Suppressor macrophage treated with lipopolysaccharide for 4 hours (primary cell): ENCODE data around the gene CLCNKB.
"Not testable (repeated sequence)": the region's sequence is repeated elsewhere in the genome, so short reads cannot be mapped to it uniquely, and the experiment has no call there.

Experiments used
- DNase-seq: peaks from one replicate; pipeline ENCODE4 v3.0.0-alpha.2; 2020

The CLCNKB gene

DNA sequence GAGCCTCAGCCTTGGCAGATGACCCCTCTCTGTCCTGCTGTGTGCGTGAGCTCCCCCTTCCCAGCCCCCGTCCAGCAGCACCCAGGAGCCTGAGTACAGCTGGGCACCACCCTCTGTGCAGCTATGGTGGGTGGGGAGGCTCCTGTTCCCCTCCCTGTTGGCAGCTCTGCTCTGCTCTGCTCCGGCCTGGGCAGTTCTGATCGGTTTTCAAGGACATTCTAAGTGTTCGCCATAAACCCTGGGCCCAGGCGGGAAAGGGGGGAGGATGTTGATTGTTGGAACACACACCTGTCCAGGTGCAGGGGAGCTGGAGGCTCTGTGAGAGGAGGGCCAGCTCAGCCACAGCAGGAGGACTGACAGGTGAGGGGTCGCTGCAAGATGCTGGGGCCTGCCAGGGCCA, at the start of gene CLCNKB:
Gene CLCNKB, plus strand, starts transcription at position 262 of the 400 bp plus-strand sequence. CDS start 711 bp downstream, outside the sequence.
- no peak for DNase-seq

DNA sequence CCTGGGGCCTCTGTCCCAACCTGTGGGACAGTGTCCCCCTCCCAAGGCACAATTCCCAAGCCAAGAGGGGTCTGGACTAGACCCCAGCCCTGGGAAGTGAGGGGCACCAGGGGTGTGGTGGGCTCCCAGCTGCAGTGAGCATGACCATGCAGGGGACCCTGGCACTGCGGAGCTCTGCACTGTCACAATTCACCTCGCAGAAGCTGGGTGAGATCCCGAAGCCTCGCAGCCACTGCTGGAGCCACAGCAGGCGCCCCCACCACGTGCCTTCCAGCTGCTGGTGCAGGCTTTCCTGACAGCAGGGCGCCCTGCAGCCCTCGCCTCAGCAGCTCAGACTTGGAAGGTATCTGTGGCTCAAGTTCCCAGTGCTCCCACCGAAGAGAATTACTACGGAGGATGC, 49.5 kb upstream of the CLCNKB start:
- DNase-seq, result no peak

GRCh38 chr1:15994590-15995351, 48.8 kb upstream of the CLCNKB start:
- DNase-seq, result peak; percentile 82

DNA sequence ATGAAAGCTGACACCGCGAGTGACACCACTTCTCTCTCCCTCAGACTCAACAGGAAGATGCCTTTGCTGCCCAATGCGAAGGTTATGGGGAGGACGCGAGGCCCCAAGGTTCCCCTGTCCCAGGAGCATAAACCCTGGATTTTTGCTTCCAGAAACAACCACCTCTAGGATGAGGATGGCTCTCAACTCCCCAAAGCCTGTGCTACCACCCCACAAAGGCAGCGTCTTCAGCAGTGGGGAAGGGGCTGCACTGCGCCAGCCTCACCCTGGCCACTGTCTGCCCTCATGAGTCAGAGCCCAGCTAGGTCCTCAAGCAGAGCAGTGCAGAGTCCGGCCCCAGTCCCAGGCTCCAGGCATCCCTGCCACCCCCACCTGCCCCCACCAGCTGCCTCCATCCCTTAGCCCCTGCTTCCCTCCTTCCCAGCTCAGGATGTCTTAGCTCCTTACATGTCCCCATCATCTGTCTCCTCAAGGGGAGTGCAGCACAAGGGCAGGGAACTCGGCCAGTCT, 46.5 kb upstream of the CLCNKB start:
- DNase-seq, result no peak

DNA sequence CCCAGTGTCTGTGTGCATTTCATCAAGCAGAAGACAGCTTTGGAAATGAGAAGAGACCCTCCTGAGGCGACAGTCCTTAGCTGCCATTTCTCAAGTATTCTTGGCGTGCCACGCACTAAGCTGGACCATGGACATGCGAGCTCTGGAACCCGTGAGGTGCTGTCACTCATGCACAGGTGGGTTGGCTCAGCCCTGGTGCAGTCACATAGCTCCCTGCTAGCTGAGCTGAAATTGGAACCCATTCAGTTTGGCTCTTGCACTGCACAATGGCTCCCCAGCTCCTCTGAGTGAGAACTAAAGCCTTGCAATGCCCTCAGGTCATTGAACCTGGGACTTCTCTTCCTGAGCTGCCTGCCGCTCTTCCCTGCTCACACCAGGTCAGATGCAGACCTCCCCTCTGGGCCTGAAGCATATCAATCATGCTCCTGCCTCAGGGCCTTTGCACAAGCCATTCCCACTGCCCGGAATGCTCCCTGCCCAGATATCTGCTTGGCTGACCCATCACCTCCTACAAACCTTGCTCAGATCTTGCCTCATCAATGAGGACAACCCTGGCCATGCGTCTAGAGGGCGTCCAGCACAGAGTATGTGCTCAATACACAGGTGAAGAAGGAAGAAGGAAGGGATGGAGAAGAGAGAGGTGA, 45.8 kb upstream of the CLCNKB start:
- no peak for DNase-seq

GRCh38 chr1:15998929-15999328, 44.7 kb upstream of the CLCNKB start:
- no peak for DNase-seq

DNA sequence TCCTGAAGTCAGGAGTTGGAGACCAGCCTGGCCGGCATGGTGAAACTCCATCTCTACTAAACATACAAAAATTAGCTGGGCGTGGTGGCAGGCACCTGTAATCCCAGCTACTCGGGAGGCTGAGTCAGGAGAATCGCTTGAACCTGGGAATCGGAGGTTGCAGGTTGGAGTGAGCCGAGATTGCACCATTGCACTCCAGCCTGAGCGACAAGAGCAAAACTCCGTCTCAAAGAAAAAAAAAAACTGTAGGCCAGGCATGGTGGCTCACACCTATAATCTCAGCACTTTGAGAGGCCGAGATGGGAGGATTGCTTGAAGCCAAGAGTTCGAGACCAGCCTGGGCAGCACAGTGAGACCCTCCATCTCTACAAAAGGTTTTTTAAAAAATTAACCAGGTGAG, 42.3 kb upstream of the CLCNKB start:
- not testable (repeated sequence) for DNase-seq

- DNase-seq, result no peak
These were observed 38.0 kb upstream of the CLCNKB start for GRCh38 chr1:16005597-16005996.

DNA sequence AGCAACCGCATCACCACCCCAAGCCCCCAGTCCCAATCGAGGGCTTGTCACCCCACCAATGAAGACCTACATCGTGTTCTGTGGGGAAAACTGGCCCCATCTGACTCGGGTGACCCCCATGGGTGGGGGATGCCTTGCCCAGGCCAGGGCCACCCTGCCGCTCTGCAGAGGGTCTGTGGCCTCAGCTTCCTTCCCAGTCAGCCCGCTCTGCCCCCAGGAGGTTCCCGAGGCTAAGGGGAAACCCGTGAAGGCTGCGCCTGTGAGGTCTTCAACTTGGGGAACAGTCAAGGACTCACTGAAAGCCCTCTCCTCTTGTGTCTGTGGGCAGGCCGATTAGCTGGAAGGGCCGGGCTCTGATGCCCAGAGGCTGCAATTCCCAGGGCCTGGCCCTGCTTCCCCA, 37.6 kb upstream of the CLCNKB start:
- DNase-seq, result no peak

DNA sequence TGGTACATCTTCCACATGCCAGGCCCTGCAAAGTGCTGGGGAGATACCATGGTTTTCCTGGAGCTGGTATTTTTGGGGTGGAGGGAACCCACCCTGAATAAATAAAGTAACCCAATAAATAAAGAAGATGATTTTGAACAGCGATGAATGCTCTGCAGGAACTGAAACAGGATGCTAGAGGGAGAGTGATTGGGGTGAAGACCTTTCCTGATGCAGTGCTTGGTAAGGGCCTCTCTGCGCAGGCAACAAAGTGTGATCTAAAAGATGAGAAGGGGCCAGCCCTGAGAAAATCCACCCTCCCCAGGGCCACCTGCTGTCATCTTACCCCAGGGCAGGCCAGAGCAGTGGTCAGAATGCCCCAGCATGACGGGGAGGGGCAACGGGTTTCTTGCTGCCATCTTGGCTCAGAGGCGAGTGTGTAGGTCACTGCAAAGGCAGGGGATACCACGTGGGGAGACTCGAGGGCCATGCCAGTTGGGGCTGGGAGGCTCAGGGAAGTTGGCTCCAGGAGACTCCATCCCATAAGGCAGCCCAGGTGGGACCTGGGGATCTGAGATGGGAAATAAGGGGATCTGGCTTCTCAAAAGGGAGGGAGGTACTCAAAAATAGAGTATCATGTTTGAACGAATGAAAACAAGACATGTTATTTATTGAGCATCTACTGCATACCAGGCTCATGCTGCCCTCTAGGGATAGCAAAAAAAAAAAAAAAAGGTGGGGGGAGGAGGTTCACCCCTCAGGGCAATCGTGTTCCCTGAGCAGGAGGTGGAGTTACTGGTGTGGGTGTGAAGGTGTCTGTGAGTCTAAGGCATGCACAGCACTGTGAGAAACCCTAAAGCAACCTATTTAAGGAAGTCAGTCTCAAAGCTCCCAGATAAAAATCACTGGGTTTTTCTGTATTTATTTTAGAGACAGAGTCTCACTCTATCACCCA, 36.8 kb upstream of the CLCNKB start:
- peak; percentile 9 for DNase-seq

DNA sequence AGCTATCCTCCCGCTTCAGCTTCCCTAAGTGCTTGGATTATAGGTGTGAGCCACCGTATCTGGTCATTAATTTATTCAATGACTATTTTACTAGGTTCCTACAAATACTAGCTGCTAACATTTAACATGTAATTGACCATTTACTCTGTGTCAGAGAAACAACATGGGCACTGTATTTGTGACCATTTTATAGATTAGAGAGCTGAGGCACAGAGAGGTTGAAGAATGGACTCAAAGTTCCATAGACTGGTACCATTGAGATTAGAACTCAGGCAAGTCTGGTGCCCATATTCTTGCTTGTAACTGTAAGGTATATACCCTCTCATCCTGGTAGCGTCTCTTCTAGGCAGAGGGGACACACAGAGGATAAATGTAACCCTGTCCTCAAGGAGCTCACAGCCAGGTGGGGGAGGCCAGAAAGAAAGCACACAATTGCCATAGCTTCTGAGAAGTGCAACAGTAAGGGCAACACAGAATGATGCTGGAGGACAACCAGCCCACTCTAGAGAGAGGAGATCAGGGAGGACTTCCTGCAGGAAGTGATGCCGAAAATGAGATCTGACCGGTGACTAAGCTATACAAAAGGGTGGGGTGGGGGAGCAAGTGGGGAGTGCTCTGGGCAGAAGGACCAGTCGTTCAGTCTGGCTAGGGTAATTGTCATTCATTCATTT, 35.8 kb upstream of the CLCNKB start:
- DNase-seq, result no peak

- DNase-seq, result peak; percentile 83
These were observed 34.5 kb upstream of the CLCNKB start for GRCh38 chr1:16009030-16009460.

DNA sequence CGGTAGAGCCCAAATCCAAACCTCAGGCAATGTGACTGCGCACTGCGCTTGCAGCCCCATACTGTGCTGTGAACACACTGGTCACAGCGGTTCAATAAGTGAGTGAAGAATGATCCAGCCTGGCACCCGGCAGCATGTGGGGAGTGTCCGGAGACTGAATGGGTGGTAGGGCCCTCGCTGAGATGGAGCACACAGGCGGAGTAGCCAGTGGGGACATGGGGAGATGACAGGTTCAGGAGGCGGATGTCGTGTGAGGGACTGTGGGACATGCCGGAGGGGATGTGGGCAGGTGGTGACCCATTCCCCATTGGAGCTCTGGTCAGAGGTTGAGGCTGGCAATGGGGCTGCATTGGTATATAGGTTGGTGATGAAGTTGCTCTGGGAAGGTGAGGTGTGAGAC, 33.9 kb upstream of the CLCNKB start:
- DNase-seq, result no peak

DNA sequence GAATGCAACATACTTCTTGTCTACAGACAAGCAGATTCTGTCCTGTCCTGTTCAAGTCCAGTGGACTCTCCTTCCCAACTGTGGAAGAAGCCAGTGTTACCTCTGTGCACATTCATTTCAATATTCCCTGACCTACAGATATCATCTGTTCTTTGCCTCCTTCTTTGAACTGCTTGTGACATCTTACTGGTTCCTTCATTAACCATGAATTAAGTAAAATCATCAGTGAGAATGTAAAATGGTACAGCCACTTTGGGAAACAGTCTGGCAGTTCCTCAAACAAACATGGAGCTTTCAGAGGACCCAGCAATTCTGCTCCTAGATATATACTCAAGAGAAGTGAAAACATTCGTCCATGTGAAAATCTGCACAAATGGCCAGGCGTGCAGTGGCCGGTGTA, 32.7 kb upstream of the CLCNKB start:
- DNase-seq, result no peak

GRCh38 chr1:16011936-16012589, 31.5 kb upstream of the CLCNKB start:
- no peak for DNase-seq

GRCh38 chr1:16012590-16013219, 30.9 kb upstream of the CLCNKB start:
- DNase-seq, result peak; percentile 44

GRCh38 chr1:16013220-16013907, 30.2 kb upstream of the CLCNKB start:
- DNase-seq, result peak; percentile 43

DNA sequence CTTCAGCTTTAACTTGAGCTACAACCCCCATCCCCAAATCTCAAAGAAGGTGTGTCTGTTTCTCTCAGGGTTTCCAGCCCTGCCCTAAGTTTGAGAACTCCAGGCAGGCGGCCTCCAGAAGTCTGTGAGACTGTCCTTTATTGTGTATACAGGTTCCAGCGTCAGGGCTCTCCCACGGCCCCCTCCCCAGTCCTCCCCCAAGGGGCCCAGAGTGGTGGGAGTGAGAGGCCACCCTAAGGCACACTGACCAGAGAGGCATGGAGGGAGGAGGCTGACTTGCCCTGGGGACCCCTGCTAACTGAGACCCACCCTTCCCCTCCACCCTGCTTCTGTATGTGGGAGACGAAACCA, 29.7 kb upstream of the CLCNKB start:
- no peak for DNase-seq

- peak; percentile 19 for DNase-seq
These were observed 28.8 kb upstream of the CLCNKB start for GRCh38 chr1:16014509-16015482.

DNA sequence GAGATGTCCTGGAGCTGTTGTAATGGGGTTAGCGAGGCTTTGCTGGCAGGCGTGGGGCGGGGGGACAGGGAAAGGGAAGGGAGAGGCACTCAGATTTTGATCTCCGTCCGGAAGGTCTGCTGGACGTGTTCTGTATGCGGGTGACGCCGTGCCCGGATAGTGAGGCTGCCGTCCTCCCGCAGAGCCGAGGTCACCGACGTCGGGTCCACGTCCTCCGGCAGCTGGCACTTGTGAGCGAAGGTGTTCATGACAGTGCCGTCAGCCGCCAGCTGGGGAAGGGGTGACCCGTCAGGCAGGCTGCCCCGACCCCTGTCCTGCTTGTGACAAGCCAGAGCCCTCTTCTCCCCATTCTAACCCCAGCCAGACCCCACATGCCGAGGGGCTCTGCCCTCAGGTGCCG, 28.1 kb upstream of the CLCNKB start:
- no peak for DNase-seq
